ENCODE measurements around the gene ZNF212.
"Not testable (repeated sequence)": the region's sequence is repeated elsewhere in the genome, so short reads cannot be mapped to it uniquely, and the experiment has no call there.

Gene ZNF212

GRCh38 chr7:149228831-149229471 is 10.5 kb upstream of the ZNF212 start:
- no peaks in the 10 kb centered on the region for H3K27me3 Mint-ChIP-seq (ENCODE audit: low read depth)
- H3K27ac Mint-ChIP-seq: no peak overlapping the region
- no peak overlapping the region for H3K4me3 Mint-ChIP-seq
- no peaks in the 10 kb centered on the region for H3K9me3 Mint-ChIP-seq
- peaks cover 7% of the 10 kb centered on the region for H3K36me3 Mint-ChIP-seq (ENCODE audit: low read depth)
- no peaks in the 10 kb centered on the region for H3K4me1 Mint-ChIP-seq (ENCODE audit: low read depth)

GRCh38 chr7:149229526-149229925 is 9.9 kb upstream of the ZNF212 start:
- Mint-ChIP-seq H3K27me3 (ENCODE audit: low read depth) (no peaks in the 10 kb centered on the region), H3K4me1 (ENCODE audit: low read depth) (no peaks in the 10 kb centered on the region), H3K27ac (no peak overlapping the region), H3K36me3 (ENCODE audit: low read depth) (peaks cover 7% of the 10 kb centered on the region), H3K9me3 (no peaks in the 10 kb centered on the region), H3K4me3 (no peak overlapping the region)

GRCh38 chr7:149232362-149232761 is 7.1 kb upstream of the ZNF212 start:
- Mint-ChIP-seq H3K36me3 (ENCODE audit: low read depth) (no peaks in the 10 kb centered on the region), H3K27ac (no peak overlapping the region), H3K4me3 (no peak overlapping the region), H3K4me1 (ENCODE audit: low read depth) (no peaks in the 10 kb centered on the region), H3K9me3 (no peaks in the 10 kb centered on the region), H3K27me3 (ENCODE audit: low read depth) (no peaks in the 10 kb centered on the region)

- not testable (repeated sequence) for H3K27ac Mint-ChIP-seq; H3K27me3 Mint-ChIP-seq (ENCODE audit: low read depth); H3K4me3 Mint-ChIP-seq; H3K4me1 Mint-ChIP-seq (ENCODE audit: low read depth); H3K36me3 Mint-ChIP-seq (ENCODE audit: low read depth); H3K9me3 Mint-ChIP-seq
These were observed 5.7 kb upstream of the ZNF212 start for GRCh38 chr7:149233655-149234204.

- peaks cover 11% of the 10 kb centered on the region for H3K4me1 Mint-ChIP-seq (ENCODE audit: low read depth)
- peaks cover 1% of the 10 kb centered on the region for H3K36me3 Mint-ChIP-seq (ENCODE audit: low read depth)
- no peaks in the 10 kb centered on the region for H3K27me3 Mint-ChIP-seq (ENCODE audit: low read depth)
- H3K27ac Mint-ChIP-seq: no peak overlapping the region
- H3K4me3 Mint-ChIP-seq: no peak overlapping the region
- H3K9me3 Mint-ChIP-seq: peaks cover 2% of the 10 kb centered on the region
These were observed 1.9 kb upstream of the ZNF212 start for GRCh38 chr7:149237502-149237901.

- Mint-ChIP-seq H3K9me3 (peaks cover 6% of the 10 kb centered on the region), H3K27ac (peak overlapping the region; percentile 10), H3K4me1 (ENCODE audit: low read depth) (peaks cover 11% of the 10 kb centered on the region), H3K27me3 (ENCODE audit: low read depth) (no peaks in the 10 kb centered on the region), H3K36me3 (ENCODE audit: low read depth) (peaks cover 5% of the 10 kb centered on the region), H3K4me3 (peak overlapping the region; percentile 35)
These were observed 1.4 kb upstream of the ZNF212 start for GRCh38 chr7:149238051-149238450.

- Mint-ChIP-seq H3K27ac (peak overlapping the region; percentile 28), H3K36me3 (ENCODE audit: low read depth) (peaks cover 5% of the 10 kb centered on the region), H3K4me1 (ENCODE audit: low read depth) (peaks cover 16% of the 10 kb centered on the region), H3K9me3 (peaks cover 6% of the 10 kb centered on the region), H3K27me3 (ENCODE audit: low read depth) (no peaks in the 10 kb centered on the region), H3K4me3 (peak overlapping the region; percentile 89)
These were observed 1.2 kb downstream of the ZNF212 start for GRCh38 chr7:149240637-149241036.

- Mint-ChIP-seq H3K4me3 (no peak overlapping the region), H3K27me3 (ENCODE audit: low read depth) (no peaks in the 10 kb centered on the region)
These were observed 2.2 kb downstream of the ZNF212 start for GRCh38 chr7:149241696-149242095.

GRCh38 chr7:149245244-149245643 is 5.8 kb downstream of the ZNF212 start:
- H3K9me3 Mint-ChIP-seq: peaks cover 6% of the 10 kb centered on the region
- no peaks in the 10 kb centered on the region for H3K27me3 Mint-ChIP-seq (ENCODE audit: low read depth)
- H3K36me3 Mint-ChIP-seq (ENCODE audit: low read depth): peaks cover 7% of the 10 kb centered on the region
- peaks cover 22% of the 10 kb centered on the region for H3K4me1 Mint-ChIP-seq (ENCODE audit: low read depth)
- no peak overlapping the region for H3K4me3 Mint-ChIP-seq
- no peak overlapping the region for H3K27ac Mint-ChIP-seq

More at GRCh38 chr7:149241696-149242095, 2.2 kb downstream of the ZNF212 start:
- peaks cover 20% of the 10 kb centered on the region for H3K4me1 Mint-ChIP-seq (ENCODE audit: low read depth)
- peaks cover 5% of the 10 kb centered on the region for H3K36me3 Mint-ChIP-seq (ENCODE audit: low read depth)
- no peak overlapping the region for H3K27ac Mint-ChIP-seq
- H3K9me3 Mint-ChIP-seq: peaks cover 6% of the 10 kb centered on the region

GRCh38 chr7:149245744-149246143 is 6.3 kb downstream of the ZNF212 start:
- Mint-ChIP-seq H3K4me3 (no peak overlapping the region), H3K27me3 (ENCODE audit: low read depth) (no peaks in the 10 kb centered on the region)

GRCh38 chr7:149248777-149249176 is 9.3 kb downstream of the ZNF212 start:
- H3K4me3 Mint-ChIP-seq: no peak overlapping the region
- H3K27me3 Mint-ChIP-seq (ENCODE audit: low read depth): no peaks in the 10 kb centered on the region
- H3K27ac Mint-ChIP-seq: no peak overlapping the region
- H3K9me3 Mint-ChIP-seq: no peaks in the 10 kb centered on the region
- peaks cover 17% of the 10 kb centered on the region for H3K4me1 Mint-ChIP-seq (ENCODE audit: low read depth)
- peaks cover 16% of the 10 kb centered on the region for H3K36me3 Mint-ChIP-seq (ENCODE audit: low read depth)

More at GRCh38 chr7:149245744-149246143, 6.3 kb downstream of the ZNF212 start:
- Mint-ChIP-seq H3K4me1 (ENCODE audit: low read depth) (peaks cover 17% of the 10 kb centered on the region), H3K36me3 (ENCODE audit: low read depth) (peaks cover 11% of the 10 kb centered on the region), H3K27ac (no peak overlapping the region), H3K9me3 (peaks cover 6% of the 10 kb centered on the region)

GRCh38 chr7:149250151-149250550 is 10.7 kb downstream of the ZNF212 start:
- H3K36me3 Mint-ChIP-seq (ENCODE audit: low read depth): peaks cover 20% of the 10 kb centered on the region
- H3K27me3 Mint-ChIP-seq (ENCODE audit: low read depth); H3K4me3 Mint-ChIP-seq; H3K27ac Mint-ChIP-seq; H3K9me3 Mint-ChIP-seq: not testable (repeated sequence)
- H3K4me1 Mint-ChIP-seq (ENCODE audit: low read depth): peaks cover 13% of the 10 kb centered on the region

- H3K9me3 Mint-ChIP-seq; H3K27ac Mint-ChIP-seq; H3K4me1 Mint-ChIP-seq (ENCODE audit: low read depth); H3K4me3 Mint-ChIP-seq; H3K27me3 Mint-ChIP-seq (ENCODE audit: low read depth): not testable (repeated sequence)
- peaks cover 27% of the 10 kb centered on the region for H3K36me3 Mint-ChIP-seq (ENCODE audit: low read depth)
These were observed 12.1 kb downstream of the ZNF212 start for GRCh38 chr7:149251518-149251917.

GRCh38 chr7:149252378-149252777 is 12.9 kb downstream of the ZNF212 start:
- Mint-ChIP-seq H3K36me3 (ENCODE audit: low read depth) (peaks cover 27% of the 10 kb centered on the region), H3K27me3 (ENCODE audit: low read depth) (no peaks in the 10 kb centered on the region), H3K9me3 (no peaks in the 10 kb centered on the region), H3K27ac (no peak overlapping the region), H3K4me3 (no peak overlapping the region), H3K4me1 (ENCODE audit: low read depth) (peaks cover 8% of the 10 kb centered on the region)

- peaks cover 24% of the 10 kb centered on the region for H3K36me3 Mint-ChIP-seq (ENCODE audit: low read depth)
- no peaks in the 10 kb centered on the region for H3K9me3 Mint-ChIP-seq
- no peak overlapping the region for H3K4me3 Mint-ChIP-seq
- H3K4me1 Mint-ChIP-seq (ENCODE audit: low read depth): peaks cover 2% of the 10 kb centered on the region
- no peaks in the 10 kb centered on the region for H3K27me3 Mint-ChIP-seq (ENCODE audit: low read depth)
- H3K27ac Mint-ChIP-seq: no peak overlapping the region
These were observed 14.2 kb downstream of the ZNF212 start for GRCh38 chr7:149253665-149254064.
